ENCODE measurements around the gene ARHGEF19.

ARHGEF19 gene

GRCh38 chr1:16186655-16187235 lies 25.7 kb downstream of the ARHGEF19 start:
- TF ChIP-seq CTCF (IDR thresholded peaks at IDR 0.05), result no peak
- Mint-ChIP-seq H3K9me3 (no peaks in the 10 kb centered on the region), H3K36me3 (ENCODE audit: low read depth) (no peaks in the 10 kb centered on the region), H3K27ac (no peak overlapping the region), H3K4me3 (no peak overlapping the region), H3K4me1 (peaks cover 30% of the 10 kb centered on the region), H3K27me3 (ENCODE audit: low read depth, poor library complexity) (peaks cover 5% of the 10 kb centered on the region)
- DNase-seq, result no peak

GRCh38 chr1:16184557-16185303 lies 27.7 kb downstream of the ARHGEF19 start:
- H3K4me1 Mint-ChIP-seq, result peaks cover 38% of the 10 kb centered on the region
- no peak overlapping the region for H3K27ac Mint-ChIP-seq
- H3K4me3 Mint-ChIP-seq, result no peak overlapping the region

GRCh38 chr1:16183765-16184556 lies 28.5 kb downstream of the ARHGEF19 start:
- H3K36me3 Mint-ChIP-seq (ENCODE audit: low read depth), result no peaks in the 10 kb centered on the region
- no peak for TF ChIP-seq CTCF (IDR thresholded peaks at IDR 0.05)
- peaks cover 37% of the 10 kb centered on the region for H3K4me1 Mint-ChIP-seq
- no peak overlapping the region for H3K4me3 Mint-ChIP-seq
- no peak for DNase-seq
- no peaks in the 10 kb centered on the region for H3K9me3 Mint-ChIP-seq
- peak overlapping the region; percentile 30 for H3K27ac Mint-ChIP-seq
- H3K27me3 Mint-ChIP-seq (ENCODE audit: low read depth, poor library complexity), result peaks cover 4% of the 10 kb centered on the region

More at GRCh38 chr1:16184557-16185303, 27.7 kb downstream of the ARHGEF19 start:
- Mint-ChIP-seq H3K36me3 (ENCODE audit: low read depth) (no peaks in the 10 kb centered on the region), H3K9me3 (no peaks in the 10 kb centered on the region), H3K27me3 (ENCODE audit: low read depth, poor library complexity) (peaks cover 5% of the 10 kb centered on the region)
- DNase-seq, result no peak
- TF ChIP-seq CTCF (IDR thresholded peaks at IDR 0.05), result no peak

- Mint-ChIP-seq H3K27ac (no peak overlapping the region), H3K9me3 (peaks cover 3% of the 10 kb centered on the region), H3K4me3 (no peak overlapping the region), H3K27me3 (ENCODE audit: low read depth, poor library complexity) (no peaks in the 10 kb centered on the region), H3K36me3 (ENCODE audit: low read depth) (no peaks in the 10 kb centered on the region), H3K4me1 (peaks cover 42% of the 10 kb centered on the region)
- DNase-seq, result no peak
- no peak for TF ChIP-seq CTCF (IDR thresholded peaks at IDR 0.05)
Observed at GRCh38 chr1:16183179-16183578, 29.3 kb downstream of the ARHGEF19 start.

GRCh38 chr1:16181887-16182719 lies 30.3 kb downstream of the ARHGEF19 start:
- Mint-ChIP-seq H3K27me3 (ENCODE audit: low read depth, poor library complexity) (no peaks in the 10 kb centered on the region), H3K27ac (peak overlapping the region; percentile 99), H3K4me3 (peak overlapping the region; percentile 50), H3K9me3 (peaks cover 3% of the 10 kb centered on the region), H3K36me3 (ENCODE audit: low read depth) (no peaks in the 10 kb centered on the region), H3K4me1 (peaks cover 50% of the 10 kb centered on the region)
- peak; percentile 68 for DNase-seq
- TF ChIP-seq CTCF (IDR thresholded peaks at IDR 0.05), result no peak

Measured in nephron progenitor cell (in vitro differentiated cells).